IMR-90 (cell line): Measurements from ENCODE around the gene METTL24.

Experiments used
- BHLHE40 ChIP-seq: fragments of 150-350 bp; IDR thresholded peaks from 2 replicates; pipeline ENCODE4 v1.6.1; 2016; ENCODE audit warnings: mild to moderate bottlenecking, low read depth, low read length
- CEBPB ChIP-seq: IDR thresholded peaks from 2 replicates; pipeline ENCODE4 v1.6.1; 2012; ENCODE audit warnings: low read depth, low read length, improper control_type of control experiment
- CTCF ChIP-seq: conservative IDR thresholded peaks from 2 replicates; pipeline ENCODE4 v1.5.1; 2012; ENCODE audit warnings: mild to moderate bottlenecking, low read depth, low read length, improper control_type of control experiment
- ELK1 ChIP-seq: fragments of 150-350 bp; IDR thresholded peaks from 2 replicates; pipeline ENCODE4 v1.6.1; 2016; ENCODE audit warnings: low read depth, mild to moderate bottlenecking, low read length, moderate library complexity, borderline replicate concordance
- FOS ChIP-seq: fragments of 150-350 bp; IDR thresholded peaks from 2 replicates; pipeline ENCODE4 v1.6.1; 2016; ENCODE audit warnings: low read depth, low read length
- MAZ ChIP-seq: IDR thresholded peaks from 2 replicates; pipeline ENCODE4 v1.6.1; 2012; ENCODE audit warnings: low read depth, mild to moderate bottlenecking, low read length, improper control_type of control experiment, moderate library complexity, borderline replicate concordance
- MXI1 ChIP-seq: IDR thresholded peaks from 2 replicates; pipeline ENCODE4 v1.6.1; 2012; ENCODE audit warnings: low read depth, mild to moderate bottlenecking, low read length, moderate library complexity, borderline replicate concordance
- POLR2A ChIP-seq: IDR thresholded peaks from 2 replicates; pipeline ENCODE4 v1.6.1; 2012; ENCODE audit warnings: mild to moderate bottlenecking, low read depth, low read length
- RAD21 ChIP-seq: IDR thresholded peaks from 2 replicates; pipeline ENCODE4 v1.6.1; 2012; ENCODE audit warnings: low read length, improper control_type of control experiment
- RCOR1 ChIP-seq: IDR thresholded peaks from 2 replicates; pipeline ENCODE4 v1.6.1; 2012; ENCODE audit warnings: mild to moderate bottlenecking, low read length, improper control_type of control experiment; ENCODE audit not compliant: insufficient replicate concordance
- RFX5 ChIP-seq: IDR thresholded peaks from 2 replicates; pipeline ENCODE4 v1.8.0; 2012; ENCODE audit warnings: low read depth, mild to moderate bottlenecking, low read length, moderate library complexity
- SMC3 ChIP-seq: fragments of 150-350 bp; IDR thresholded peaks from 2 replicates; pipeline ENCODE4 v1.6.1; 2016; ENCODE audit warnings: low read depth, mild to moderate bottlenecking, antibody characterized with exemption, low read length, moderate library complexity
- USF2 ChIP-seq: fragments of 150-350 bp; IDR thresholded peaks from 2 replicates; pipeline ENCODE4 v1.6.1; 2017; ENCODE audit warnings: mild to moderate bottlenecking, antibody characterized with exemption, low read length, low read depth

- no peak for TF ChIP-seq CTCF
- no peak for TF ChIP-seq USF2
- TF ChIP-seq POLR2A: no peak
- TF ChIP-seq RAD21: no peak
- TF ChIP-seq BHLHE40: peak; percentile 64; the same call in 1 of the 2 replicates
- TF ChIP-seq ELK1: no peak
- TF ChIP-seq CEBPB: no peak
- no peak for TF ChIP-seq MAZ
- TF ChIP-seq MXI1: no peak
- TF ChIP-seq RFX5: no peak
- TF ChIP-seq RCOR1: no peak
- TF ChIP-seq FOS: no peak
- no peak for TF ChIP-seq SMC3
Measured at GRCh38 chr6:110329348-110329713, 28.8 kb downstream of the METTL24 start.
